CD4-positive, alpha-beta T cell treated with Interleukin-17A for 4 hours (primary cell): ENCODE data around the gene TLE2.

Experiments used
- DNase-seq: peaks from one replicate; pipeline ENCODE4 v3.0.0-alpha.2; 2020; ENCODE audit warnings: mixed read lengths

Gene TLE2

GRCh38 chr19:3029065-3029923 is at the start of gene TLE2:
TLE2 (minus strand) TSS chr19:3029280; CDS start chr19:3028904, 376 bp downstream.
- DNase-seq = peak; percentile 49

- DNase-seq = peak; percentile 86
Observed at GRCh38 chr19:3075605-3076431, 46.7 kb upstream of the TLE2 start.

GRCh38 chr19:3073931-3074595 is 45.0 kb upstream of the TLE2 start:
- no peak for DNase-seq

GRCh38 chr19:3073159-3073563 is 44.1 kb upstream of the TLE2 start:
- no peak for DNase-seq

GRCh38 chr19:3071768-3072167 is 42.7 kb upstream of the TLE2 start:
- no peak for DNase-seq

GRCh38 chr19:3068071-3068470 is 39.0 kb upstream of the TLE2 start:
- no peak for DNase-seq

- DNase-seq = no peak
Observed at GRCh38 chr19:3067563-3067962, 38.5 kb upstream of the TLE2 start.

GRCh38 chr19:3066482-3067049 is 37.5 kb upstream of the TLE2 start:
- no peak for DNase-seq

GRCh38 chr19:3065675-3066357 is 36.7 kb upstream of the TLE2 start:
- no peak for DNase-seq

- DNase-seq = no peak
Observed at GRCh38 chr19:3064011-3064330, 34.9 kb upstream of the TLE2 start.

- DNase-seq = peak; percentile 87
Observed at GRCh38 chr19:3062165-3063105, 33.4 kb upstream of the TLE2 start, which contains the start of gene TLE5. TLE5 (minus strand) TSS chr19:3062495; CDS start chr19:3062200, 295 bp downstream.

- peak; percentile 91 for DNase-seq
Observed at GRCh38 chr19:3061182-3062161, 32.4 kb upstream of the TLE2 start.

GRCh38 chr19:3060857-3061181 is 31.7 kb upstream of the TLE2 start:
- DNase-seq = no peak

- DNase-seq = no peak
Observed at GRCh38 chr19:3059653-3060052, 30.6 kb upstream of the TLE2 start.

GRCh38 chr19:3058821-3059314 is 29.8 kb upstream of the TLE2 start:
- peak; percentile 2 for DNase-seq

GRCh38 chr19:3058009-3058820 is 29.1 kb upstream of the TLE2 start:
- DNase-seq = no peak

- no peak for DNase-seq
Observed at GRCh38 chr19:3057275-3057714, 28.2 kb upstream of the TLE2 start.

GRCh38 chr19:3056417-3057088 is 27.5 kb upstream of the TLE2 start:
- DNase-seq = no peak
